GM19468 (cell line): ENCODE measurements around the gene SSR1.

ENCODE experiments used
- ATAC-seq: cut with Tn5 transposase; IDR thresholded peaks from one replicate; pipeline ENCODE4 v1.9.1; 2021; ENCODE audit warnings: mild to moderate bottlenecking, moderate library complexity, moderate number of reproducible peaks; ENCODE audit not compliant: unreplicated experiment; ENCODE audit errors: extremely low read depth

The SSR1 gene

DNA sequence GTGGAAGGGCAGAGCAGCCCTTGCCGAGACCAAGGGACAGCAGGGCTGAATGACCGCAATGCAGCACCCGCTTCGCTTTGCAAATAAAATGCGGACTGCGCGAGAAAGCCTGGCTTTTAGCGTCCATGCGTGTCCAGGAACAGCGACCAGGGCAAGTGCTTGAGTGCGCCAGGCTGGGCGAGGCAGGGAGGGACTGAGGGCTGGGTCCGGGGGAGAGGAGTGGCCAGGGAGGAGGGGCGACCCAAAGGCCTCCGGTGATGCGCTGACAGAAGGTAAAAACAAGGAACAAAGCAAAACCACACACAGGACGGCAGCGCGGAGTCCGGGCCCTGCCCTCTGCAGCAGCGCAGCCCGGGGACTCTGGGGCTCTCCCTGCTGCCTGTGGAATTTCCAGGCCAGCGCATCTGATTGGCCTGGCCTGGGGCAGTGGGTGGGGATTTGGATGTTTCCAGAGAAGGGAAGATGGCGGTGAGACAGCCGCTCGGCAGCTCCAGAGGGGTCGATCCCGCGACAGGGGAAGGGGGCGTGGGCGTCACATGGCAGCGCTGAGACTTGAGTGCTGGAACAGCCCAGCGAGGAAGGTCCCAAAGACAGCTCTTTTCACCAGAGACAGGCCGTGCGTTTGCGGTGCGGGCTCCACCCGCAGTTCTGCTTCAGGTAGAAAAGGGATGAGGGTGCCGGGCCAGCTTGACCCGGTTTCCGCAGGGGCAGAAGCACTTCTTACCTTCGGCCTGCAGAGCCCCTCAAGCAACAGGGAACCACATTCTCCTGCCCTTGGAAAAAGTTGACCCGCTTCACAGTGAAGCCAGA is 51.8 kb downstream of the SSR1 start:
- ATAC-seq = peak; percentile 41

DNA sequence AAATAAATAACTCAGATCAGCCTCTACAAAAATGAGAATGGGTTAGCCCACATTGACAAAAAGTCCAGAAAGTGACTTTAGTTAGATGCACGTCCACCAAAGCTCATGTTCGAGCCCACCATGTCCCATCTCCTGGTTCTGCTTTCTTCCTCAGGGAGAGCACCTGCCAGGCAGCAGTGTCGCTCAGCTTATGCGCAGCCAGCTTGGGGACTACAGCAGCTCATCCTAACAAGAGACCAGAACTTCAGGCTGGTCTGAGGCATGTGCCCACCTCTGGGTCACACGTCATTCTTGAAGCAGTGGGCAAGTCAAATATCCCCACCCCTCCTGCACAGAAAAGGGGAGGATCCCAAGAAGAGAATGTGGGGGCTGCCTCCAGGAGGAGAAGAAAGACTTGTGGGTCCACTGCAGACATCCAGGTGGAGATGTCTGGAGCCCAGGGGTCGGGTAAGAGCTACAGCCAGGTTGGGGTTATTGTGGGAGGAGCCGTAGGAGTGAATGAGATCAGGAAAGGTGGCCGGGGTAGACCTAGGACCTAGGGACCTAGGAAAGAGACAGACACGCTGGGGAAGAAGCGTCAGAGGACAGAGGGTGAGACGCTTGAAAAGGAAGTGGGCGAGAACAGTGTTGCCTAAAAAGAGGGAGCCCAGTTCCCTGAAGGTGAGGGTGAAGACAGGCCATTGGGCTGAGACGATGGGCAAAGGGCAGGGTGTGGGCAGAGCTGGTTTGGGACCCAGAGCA is 52.5 kb downstream of the SSR1 start:
- ATAC-seq = no peak

DNA sequence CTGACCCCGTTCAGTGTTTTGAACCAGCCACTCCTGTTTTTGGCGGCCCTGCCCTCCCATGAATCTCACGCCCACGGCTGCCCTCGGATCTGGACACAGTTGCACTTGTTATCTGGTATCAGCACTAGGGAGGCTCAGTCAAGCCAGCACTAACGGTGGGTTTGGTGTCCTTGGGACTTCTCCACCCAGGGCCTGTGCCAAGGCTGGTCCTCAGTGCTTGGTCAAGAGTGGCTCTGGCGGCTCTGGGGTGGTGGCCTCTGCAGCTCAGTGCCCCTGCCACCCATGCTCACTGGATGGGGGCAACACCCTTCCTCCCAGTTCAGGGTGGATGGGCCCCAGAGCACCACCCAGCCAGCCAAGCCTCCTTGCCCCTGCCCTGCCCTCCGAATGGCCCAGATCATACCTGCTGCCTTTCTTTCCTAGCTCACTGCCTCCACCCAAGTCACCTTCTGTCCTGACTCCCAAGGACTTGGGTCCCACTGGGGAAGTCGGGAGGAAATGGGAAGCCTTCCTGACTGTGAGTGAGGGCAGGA is 54.7 kb downstream of the SSR1 start:
- no peak for ATAC-seq

DNA sequence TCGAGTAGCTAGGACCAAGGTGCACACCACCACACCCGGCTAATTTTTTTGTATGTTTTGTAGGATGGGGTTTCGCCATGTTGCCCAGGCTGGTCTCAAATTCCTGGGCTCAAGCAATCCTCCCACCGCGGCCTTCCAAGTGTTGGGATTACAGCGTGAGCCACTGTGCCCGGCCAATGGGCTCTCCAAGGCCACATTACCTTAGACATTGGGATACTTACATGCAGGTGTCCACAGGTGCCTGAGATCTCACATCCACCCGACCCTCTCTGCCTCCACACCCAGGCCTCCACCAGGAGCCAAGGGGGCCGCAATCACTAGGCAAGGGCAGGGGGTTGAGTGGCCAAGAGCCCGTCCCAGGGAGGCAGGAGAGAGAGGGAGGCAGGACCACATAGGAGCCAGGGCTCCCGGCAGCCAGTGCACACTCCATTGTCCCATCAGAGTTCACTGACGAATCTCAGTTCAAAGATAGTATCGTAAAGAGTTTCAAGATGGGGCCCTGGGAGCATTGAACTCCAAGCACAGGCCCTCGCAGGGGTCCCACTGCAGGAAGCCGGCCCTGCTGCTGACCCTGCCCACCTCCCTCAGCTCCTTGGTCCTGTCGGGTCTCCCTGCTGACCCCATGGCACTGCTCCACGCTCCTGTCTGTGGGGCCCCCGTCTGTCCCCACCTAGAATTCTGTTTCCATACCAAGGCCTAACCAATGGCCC is 55.3 kb downstream of the SSR1 start:
- ATAC-seq = no peak

DNA sequence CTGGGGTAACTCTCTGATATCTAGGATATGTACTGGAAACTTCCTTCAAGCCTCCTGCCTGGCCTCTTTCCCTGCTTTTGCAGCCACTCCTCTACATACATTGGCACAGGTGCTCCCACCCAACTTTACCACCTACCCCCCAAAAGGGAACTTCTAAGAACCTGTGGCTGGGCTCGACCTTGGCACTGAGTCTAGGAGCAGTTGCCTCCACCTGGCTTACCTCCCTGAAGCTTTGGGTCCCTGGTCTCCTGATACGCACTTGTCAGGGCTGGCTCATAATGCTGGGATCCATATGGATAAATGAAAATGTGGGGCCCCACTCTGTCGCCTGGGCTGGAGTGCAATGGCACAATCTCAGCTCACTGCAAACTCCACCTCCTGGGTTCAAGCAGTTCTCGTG is 56.2 kb downstream of the SSR1 start:
- ATAC-seq = no peak

DNA sequence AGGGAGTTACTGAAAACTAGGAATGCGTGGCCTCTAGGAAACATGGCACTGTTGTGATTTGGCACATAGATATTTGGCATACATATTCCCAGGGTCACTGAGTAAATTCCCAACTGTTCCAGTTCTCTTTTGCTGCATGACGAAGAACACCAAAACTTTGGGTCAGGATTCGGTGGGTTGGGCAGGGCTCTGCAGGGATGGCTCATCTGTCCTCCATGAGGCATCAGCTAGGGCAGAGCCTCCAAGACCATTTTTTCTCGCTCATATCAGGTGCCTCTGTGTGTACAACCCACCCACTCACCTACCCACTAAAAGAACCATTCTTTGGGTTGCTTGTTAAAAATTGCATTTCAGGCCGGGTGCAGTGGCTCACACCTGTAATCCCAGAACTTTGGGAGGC is 57.1 kb downstream of the SSR1 start:
- no peak for ATAC-seq

DNA sequence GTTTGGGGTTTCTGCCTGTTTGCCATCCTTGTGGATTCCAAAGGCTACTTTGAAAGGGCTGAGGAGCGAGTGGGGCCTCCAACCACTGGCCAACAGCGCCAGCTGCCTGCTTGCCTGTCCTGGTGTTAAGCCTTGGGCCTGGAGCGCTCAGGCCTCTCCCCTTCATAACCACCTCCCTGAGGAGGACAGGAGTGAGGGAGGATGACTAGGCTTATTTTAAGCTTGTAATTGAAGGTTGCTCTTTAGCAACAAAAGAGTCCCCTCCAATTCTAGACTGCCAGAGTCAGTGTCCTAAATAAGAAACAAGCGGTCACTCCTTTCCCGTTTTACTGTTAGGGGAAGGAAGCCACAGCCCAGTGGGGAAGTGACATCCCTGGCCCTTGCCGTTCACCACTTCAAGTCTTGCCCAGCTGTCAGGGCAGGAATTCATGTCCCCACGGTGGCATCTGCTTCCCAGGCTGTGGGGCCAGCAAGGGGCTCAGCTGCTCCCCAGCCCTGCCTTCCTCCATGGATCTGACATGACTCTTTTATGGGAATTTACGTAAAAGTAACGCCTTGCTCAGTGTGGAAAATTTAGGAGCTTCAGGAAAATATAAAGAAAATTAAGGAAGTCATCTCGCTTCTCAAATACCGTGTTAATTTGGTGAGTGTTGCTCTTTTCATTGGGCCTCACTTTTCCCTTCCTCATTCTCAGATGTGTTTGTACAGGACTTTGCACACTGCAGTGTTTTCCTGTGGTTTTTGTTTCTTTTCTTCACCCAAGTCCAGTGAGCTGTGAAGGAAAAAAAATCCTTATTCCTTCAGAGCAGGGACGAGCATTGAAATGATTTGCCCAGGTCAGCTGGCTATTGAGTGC is 57.8 kb downstream of the SSR1 start:
- ATAC-seq = no peak

DNA sequence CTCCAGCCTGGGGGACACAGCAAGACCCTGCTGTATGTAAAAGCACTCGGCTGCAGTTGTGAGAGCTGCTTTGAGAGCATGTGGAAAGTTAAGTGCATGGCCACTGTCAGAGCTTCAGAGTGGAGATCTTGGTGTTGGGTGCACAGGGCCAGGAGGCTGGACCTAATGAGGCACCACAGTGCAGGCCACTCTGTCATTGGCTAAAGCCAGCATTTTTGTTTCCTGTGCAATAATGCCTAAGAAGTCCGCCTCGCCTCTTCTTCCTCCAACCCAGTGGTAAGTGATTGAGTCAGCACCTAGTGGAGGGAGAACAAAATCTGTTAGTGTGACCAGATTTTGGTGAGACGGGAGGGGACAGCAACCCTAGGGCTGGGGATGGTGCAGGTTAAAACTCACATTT is 60.6 kb downstream of the SSR1 start:
- no peak for ATAC-seq

DNA sequence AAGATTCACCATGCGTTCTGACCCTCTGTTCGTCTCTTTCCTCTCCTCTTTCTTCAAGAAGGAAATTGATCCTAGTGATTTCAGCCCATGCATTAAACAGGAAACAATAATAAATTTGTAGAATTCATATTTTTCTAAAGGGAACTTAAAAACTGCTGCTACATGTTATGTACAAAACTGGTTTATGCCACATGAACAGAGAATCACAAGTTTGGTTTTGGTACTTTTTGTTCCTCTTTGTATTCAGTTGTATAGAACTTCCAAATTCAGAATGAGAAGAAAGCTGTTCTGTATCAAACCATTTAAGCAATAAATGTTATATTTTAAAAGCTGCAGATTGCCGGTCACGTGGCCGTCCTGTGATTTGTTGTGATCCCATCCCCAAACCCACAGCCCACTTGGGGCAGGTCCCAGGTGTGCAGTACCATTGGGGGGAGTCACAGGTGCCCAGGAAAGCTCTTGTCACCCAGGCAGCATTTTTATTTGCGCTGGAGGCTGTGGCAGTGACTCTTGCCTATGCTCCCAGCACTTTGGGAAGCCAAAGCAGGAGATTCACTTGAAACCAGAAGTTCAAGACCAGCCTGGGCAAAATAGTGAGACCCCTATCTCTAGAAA is 61.2 kb downstream of the SSR1 start:
- no peak for ATAC-seq

DNA sequence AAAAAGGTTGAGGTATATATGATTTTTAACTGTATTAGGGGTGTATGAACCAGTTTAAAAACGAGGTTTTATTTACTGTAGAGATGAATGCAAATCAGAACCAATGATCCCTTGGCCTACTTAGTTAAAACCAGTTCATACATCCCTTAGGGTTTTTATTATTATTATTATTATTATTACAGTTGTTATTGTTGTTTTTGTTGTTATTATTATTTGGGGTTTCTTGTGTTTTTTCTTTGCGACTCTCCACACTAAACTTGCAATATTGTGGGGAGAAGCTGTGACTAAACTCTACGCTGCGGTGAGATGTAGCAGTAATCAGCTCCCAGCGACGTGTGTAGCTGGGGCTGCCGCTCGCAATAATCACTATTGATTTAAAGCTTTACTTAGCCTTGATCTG is 62.2 kb downstream of the SSR1 start:
- no peak for ATAC-seq

DNA sequence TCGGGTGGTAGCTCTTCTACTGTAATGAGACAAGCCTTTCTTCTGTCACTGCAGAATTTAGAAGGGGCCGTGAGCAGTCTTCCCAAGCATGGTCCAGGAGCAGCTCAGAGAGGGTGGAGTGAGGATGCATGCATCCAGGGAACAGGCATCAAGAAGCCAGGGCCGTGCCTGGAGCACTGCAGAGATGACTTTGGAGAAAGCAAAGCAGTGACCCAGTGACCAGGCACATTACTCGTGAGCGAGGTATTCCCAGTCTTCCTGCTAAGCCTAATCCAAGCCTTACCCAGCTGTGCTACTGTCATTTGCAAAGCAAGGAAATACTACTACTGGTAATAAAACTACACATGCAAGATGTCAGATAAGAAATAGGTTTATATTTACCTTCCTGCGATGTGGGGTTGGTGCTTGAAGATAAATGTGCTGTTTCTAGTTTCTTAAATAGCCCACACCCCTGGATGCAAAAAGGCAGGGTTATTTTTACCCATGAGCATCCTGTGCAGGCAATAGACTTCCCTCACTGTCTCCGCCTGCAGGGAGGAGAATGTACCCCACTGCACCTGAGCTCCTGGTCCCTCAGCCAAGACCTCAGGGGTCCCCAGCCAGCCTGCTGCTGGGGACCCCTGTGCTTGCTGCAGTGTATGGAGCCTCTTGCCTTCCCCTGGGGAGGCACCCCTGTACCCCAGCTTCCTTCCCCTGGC is 62.9 kb downstream of the SSR1 start:
- no peak for ATAC-seq

DNA sequence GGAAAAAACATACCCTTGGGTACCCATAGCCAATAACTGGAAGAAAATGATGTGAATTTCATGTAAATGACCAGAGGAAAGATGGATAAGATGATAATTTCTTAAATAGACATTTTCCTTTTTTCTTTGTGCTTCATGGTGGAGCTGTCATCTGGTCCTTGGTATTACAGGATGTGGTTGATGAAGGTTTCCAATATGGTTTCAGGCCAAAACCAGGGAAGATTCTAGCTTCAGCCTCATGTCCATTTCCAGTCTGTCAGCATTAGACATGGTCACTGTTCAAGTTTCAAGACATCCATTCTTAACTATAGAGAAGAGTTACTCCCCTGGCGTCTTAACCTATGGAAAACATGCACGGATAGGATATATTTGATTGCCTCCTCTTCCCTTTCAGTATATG is 63.6 kb downstream of the SSR1 start:
- no peak for ATAC-seq

DNA sequence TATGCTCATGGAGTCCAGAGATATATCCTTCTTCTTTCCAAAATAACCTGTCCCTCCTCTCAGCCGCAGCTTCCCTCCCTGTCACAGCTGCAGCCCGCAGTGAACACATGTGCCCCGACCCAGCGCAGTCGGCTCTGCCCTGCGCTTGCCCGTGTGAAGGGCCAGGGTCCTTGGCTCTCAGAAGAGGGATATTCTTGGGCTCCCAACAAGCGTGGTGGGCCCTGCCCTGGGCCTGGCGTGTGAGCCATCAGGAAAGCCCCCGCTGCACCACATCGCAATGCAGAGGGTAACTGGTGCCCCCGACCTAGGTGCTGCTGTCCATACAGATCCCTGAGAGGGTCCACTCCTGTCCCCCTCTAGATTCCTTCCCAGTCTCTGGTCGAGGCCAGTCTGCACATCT is 65.2 kb downstream of the SSR1 start:
- no peak for ATAC-seq

DNA sequence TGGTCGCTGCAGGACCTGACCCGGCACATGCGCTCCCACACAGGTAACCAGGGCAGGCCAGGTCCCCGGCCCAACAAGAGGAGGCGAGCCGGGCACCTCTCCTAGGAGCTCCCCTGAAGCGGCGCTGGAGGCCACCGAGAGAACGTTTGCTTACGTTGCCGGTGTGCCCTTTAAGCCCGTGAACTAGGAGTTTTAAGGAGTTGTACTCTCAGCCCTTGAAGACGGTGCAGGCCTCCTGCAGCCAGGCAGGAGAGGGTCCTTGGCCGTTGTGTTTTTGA is 65.9 kb downstream of the SSR1 start:
- ATAC-seq = no peak

DNA sequence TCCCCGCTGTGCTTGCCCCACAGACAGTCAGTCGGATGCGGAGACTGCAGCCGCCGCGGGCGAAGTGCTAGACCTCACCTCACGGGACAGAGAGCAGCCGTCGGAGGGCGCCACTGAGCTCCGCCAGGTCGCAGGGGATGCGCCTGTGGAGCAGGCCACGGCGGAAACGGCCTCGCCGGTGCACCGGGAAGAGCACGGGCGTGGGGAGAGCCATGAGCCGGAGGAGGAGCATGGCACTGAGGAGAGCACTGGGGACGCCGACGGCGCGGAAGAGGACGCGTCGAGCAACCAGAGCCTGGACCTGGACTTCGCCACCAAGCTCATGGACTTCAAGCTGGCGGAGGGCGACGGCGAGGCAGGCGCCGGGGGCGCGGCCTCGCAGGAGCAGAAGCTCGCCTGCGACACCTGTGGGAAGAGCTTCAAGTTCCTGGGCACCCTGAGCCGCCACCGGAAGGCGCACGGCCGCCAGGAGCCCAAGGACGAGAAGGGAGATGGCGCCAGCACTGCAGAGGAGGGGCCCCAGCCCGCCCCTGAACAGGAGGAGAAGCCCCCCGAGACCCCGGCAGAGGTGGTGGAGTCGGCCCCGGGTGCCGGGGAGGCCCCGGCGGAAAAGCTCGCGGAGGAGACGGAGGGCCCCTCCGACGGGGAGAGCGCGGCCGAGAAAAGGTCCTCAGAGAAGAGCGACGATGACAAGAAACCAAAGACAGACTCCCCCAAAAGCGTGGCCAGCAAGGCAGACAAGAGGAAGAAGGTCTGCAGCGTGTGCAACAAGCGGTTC is 66.4 kb downstream of the SSR1 start:
- no peak for ATAC-seq

DNA sequence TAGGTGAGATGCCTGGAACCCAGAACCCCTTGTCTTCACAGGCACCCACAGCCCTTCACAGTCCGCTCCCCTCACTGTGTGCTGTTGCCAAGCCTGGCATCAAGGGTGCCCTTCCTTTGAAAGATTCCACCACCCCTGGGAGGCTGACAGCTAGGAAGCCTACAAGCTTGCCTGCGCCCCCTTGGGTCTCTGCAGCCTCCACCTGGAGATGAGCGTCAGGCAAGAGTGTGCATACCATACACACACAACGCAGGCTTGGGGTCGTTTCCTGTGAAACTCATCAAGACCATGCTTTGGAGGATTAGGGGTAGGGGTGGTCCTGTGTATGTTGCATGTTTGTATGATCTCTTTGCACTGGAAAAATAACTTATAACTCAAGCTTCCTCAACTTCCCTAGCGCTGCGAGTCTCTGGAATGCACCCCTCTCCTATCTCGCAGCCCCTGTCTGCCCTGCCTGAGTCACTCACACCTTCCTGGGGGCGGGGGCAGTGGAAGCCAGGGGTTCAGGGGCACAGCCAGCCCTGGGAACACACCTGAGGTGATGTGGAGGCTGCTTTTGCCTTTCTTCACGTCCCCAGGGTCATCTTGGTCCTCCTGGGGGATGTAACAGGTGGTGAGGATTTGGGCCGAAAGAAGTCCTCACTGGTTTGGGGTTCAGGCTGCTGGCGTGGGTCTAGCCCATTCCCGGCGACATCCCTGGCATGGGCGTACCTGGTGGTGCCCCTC is 67.2 kb downstream of the SSR1 start:
- no peak for ATAC-seq

DNA sequence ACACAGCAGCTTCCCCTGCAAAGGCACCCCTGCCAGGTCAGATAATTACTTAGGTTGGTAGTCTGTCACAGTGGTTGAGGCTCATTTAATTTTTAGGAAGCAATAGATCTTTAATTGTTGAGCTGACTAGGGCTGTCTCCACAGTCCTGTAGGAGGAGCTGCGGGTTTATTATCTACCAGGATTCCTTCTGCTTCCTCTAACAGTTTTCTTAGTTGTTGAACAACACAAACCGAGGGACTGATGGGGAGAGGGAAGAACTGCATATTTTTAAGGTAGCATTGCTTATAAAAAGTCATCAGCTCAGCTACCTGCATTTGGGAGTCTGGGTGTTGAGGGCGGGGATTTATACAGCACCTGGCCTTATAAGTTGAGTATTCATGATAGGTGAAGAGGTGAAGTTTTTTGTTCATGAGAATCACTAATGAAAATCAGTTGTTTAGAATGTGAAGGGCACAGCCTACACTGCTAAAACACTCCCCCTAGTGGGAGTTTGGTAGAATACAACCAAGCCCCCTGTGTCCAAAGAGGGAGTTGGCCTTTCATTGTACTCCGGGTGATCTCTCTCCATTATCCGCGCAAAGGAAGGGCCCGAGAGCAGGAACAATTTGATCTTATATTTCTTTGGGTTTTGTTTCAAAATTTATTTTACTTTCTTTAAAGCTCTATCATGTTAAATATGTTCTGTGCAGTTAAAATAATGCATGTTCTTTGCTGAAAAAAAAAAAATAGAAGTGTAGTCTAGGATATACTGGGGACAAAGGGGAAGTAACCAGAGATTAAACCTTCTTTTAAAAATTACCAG is 69.6 kb downstream of the SSR1 start:
- no peak for ATAC-seq
